ENCODE measurements around the gene CLDN12.

The CLDN12 gene

GRCh38 chr7:90403174-90404113 lies at the start of gene CLDN12:
TSS of gene CLDN12 (plus strand) at chr7:90403461. CDS start at chr7:90412677, 9,216 bp downstream.
- peak within 1 kb of the TSS; percentile 79 to 88 for H3K4me3 ChIP-seq (ENCODE audit: low read depth in 1 of 2, low read length in 2 of 2)
- peak within 1 kb of the TSS; percentile 94 for H3K27ac ChIP-seq (ENCODE audit: low read length)
- H3K36me3 ChIP-seq (ENCODE audit: control insufficient read depth in 1 of 2, insufficient read depth in 2 of 2, low read length in 2 of 2) = peaks cover 4 to 18% of the 10 kb centered on the region in 2 donors
- peaks cover 0 to 3% of the 10 kb centered on the region in 2 donors for H3K9me3 ChIP-seq (ENCODE audit: control insufficient read depth in 1 of 2, low read length in 2 of 2)
- no peaks in the 10 kb centered on the region for H3K27me3 ChIP-seq (ENCODE audit: low read depth, low read length)
- H3K4me1 ChIP-seq (ENCODE audit: control insufficient read depth in 1 of 2, insufficient read depth in 2 of 2, low read length in 2 of 2) = peaks cover 4 to 7% of the 10 kb centered on the region in 2 donors

- Histone ChIP-seq H3K4me1 (ENCODE audit: control insufficient read depth in 1 of 2, insufficient read depth in 2 of 2, low read length in 2 of 2) (no peaks in the 10 kb centered on the region), H3K4me3 (ENCODE audit: low read depth in 1 of 2, low read length in 2 of 2) (no peak overlapping the region), H3K9me3 (ENCODE audit: control insufficient read depth in 1 of 2, low read length in 2 of 2) (no peaks in the 10 kb centered on the region), H3K36me3 (ENCODE audit: control insufficient read depth in 1 of 2, insufficient read depth in 2 of 2, low read length in 2 of 2) (peaks cover 37 to 61% of the 10 kb centered on the region in 2 donors), H3K27ac (ENCODE audit: low read length) (no peak overlapping the region), H3K27me3 (ENCODE audit: low read depth, low read length) (no peaks in the 10 kb centered on the region)
Observed at GRCh38 chr7:90383422-90383821, 19.8 kb upstream of the CLDN12 start.

- no peak overlapping the region for H3K27ac ChIP-seq (ENCODE audit: low read length)
- no peak overlapping the region for H3K4me3 ChIP-seq (ENCODE audit: low read depth in 1 of 2, low read length in 2 of 2)
- no peaks in the 10 kb centered on the region for H3K27me3 ChIP-seq (ENCODE audit: low read depth, low read length)
- no peaks in the 10 kb centered on the region for H3K9me3 ChIP-seq (ENCODE audit: control insufficient read depth in 1 of 2, low read length in 2 of 2)
- H3K4me1 ChIP-seq (ENCODE audit: control insufficient read depth in 1 of 2, insufficient read depth in 2 of 2, low read length in 2 of 2) = no peaks in the 10 kb centered on the region
- H3K36me3 ChIP-seq (ENCODE audit: control insufficient read depth in 1 of 2, insufficient read depth in 2 of 2, low read length in 2 of 2) = peaks cover 36 to 56% of the 10 kb centered on the region in 2 donors
Observed at GRCh38 chr7:90383861-90384260, 19.4 kb upstream of the CLDN12 start.

DNA sequence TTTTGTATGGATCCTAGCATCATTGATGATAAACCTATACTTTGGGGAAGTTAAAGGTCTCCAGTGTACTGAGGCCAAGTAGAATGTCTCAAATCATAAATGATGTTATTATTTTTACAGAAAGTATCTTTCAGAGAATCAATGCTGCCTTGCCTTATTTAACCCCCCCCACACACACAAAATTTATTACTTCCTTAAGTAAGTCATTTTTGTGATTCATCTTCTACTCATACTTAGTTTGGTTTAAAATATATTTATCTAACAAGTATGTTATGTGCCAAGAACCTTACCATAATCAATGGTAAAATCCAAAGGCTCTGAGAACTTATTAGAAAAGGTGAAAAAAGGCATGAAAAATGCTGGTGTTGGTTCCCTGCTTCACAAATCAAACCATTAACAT lies 18.8 kb upstream of the CLDN12 start:
- Histone ChIP-seq H3K4me1 (ENCODE audit: control insufficient read depth in 1 of 2, insufficient read depth in 2 of 2, low read length in 2 of 2) (no peaks in the 10 kb centered on the region), H3K36me3 (ENCODE audit: control insufficient read depth in 1 of 2, insufficient read depth in 2 of 2, low read length in 2 of 2) (peaks cover 31 to 51% of the 10 kb centered on the region in 2 donors), H3K27me3 (ENCODE audit: low read depth, low read length) (no peaks in the 10 kb centered on the region), H3K27ac (ENCODE audit: low read length) (no peak overlapping the region), H3K9me3 (ENCODE audit: control insufficient read depth in 1 of 2, low read length in 2 of 2) (no peaks in the 10 kb centered on the region), H3K4me3 (ENCODE audit: low read depth in 1 of 2, low read length in 2 of 2) (no peak overlapping the region)

GRCh38 chr7:90387470-90388240 lies 15.6 kb upstream of the CLDN12 start:
- no peaks in the 10 kb centered on the region for H3K9me3 ChIP-seq (ENCODE audit: control insufficient read depth in 1 of 2, low read length in 2 of 2)
- H3K4me3 ChIP-seq (ENCODE audit: low read depth in 1 of 2, low read length in 2 of 2) = no peak overlapping the region
- peaks cover 16 to 21% of the 10 kb centered on the region in 2 donors for H3K36me3 ChIP-seq (ENCODE audit: control insufficient read depth in 1 of 2, insufficient read depth in 2 of 2, low read length in 2 of 2)
- no peaks in the 10 kb centered on the region for H3K4me1 ChIP-seq (ENCODE audit: control insufficient read depth in 1 of 2, insufficient read depth in 2 of 2, low read length in 2 of 2)
- no peaks in the 10 kb centered on the region for H3K27me3 ChIP-seq (ENCODE audit: low read depth, low read length)
- H3K27ac ChIP-seq (ENCODE audit: low read length) = no peak overlapping the region

GRCh38 chr7:90390926-90391325 lies 12.3 kb upstream of the CLDN12 start:
- no peak overlapping the region for H3K27ac ChIP-seq (ENCODE audit: low read length)

GRCh38 chr7:90391488-90391887 lies 11.8 kb upstream of the CLDN12 start:
- no peaks in the 10 kb centered on the region for H3K36me3 ChIP-seq (ENCODE audit: control insufficient read depth in 1 of 2, insufficient read depth in 2 of 2, low read length in 2 of 2)
- no peaks in the 10 kb centered on the region for H3K4me1 ChIP-seq (ENCODE audit: control insufficient read depth in 1 of 2, insufficient read depth in 2 of 2, low read length in 2 of 2)
- H3K27me3 ChIP-seq (ENCODE audit: low read depth, low read length) = no peaks in the 10 kb centered on the region
- H3K4me3 ChIP-seq (ENCODE audit: low read depth in 1 of 2, low read length in 2 of 2) = no peak overlapping the region
- H3K27ac ChIP-seq (ENCODE audit: low read length) = no peak overlapping the region
- no peaks in the 10 kb centered on the region for H3K9me3 ChIP-seq (ENCODE audit: control insufficient read depth in 1 of 2, low read length in 2 of 2)

More at GRCh38 chr7:90390926-90391325, 12.3 kb upstream of the CLDN12 start:
- Histone ChIP-seq H3K27me3 (ENCODE audit: low read depth, low read length) (no peaks in the 10 kb centered on the region), H3K36me3 (ENCODE audit: control insufficient read depth in 1 of 2, insufficient read depth in 2 of 2, low read length in 2 of 2) (no peaks in the 10 kb centered on the region), H3K4me1 (ENCODE audit: control insufficient read depth in 1 of 2, insufficient read depth in 2 of 2, low read length in 2 of 2) (no peaks in the 10 kb centered on the region), H3K9me3 (ENCODE audit: control insufficient read depth in 1 of 2, low read length in 2 of 2) (no peaks in the 10 kb centered on the region), H3K4me3 (ENCODE audit: low read depth in 1 of 2, low read length in 2 of 2) (no peak overlapping the region)

- peaks cover 0 to 4% of the 10 kb centered on the region in 2 donors for H3K9me3 ChIP-seq (ENCODE audit: control insufficient read depth in 1 of 2, low read length in 2 of 2)
- no peaks in the 10 kb centered on the region for H3K27me3 ChIP-seq (ENCODE audit: low read depth, low read length)
- no peaks in the 10 kb centered on the region for H3K36me3 ChIP-seq (ENCODE audit: control insufficient read depth in 1 of 2, insufficient read depth in 2 of 2, low read length in 2 of 2)
- no peaks in the 10 kb centered on the region for H3K4me1 ChIP-seq (ENCODE audit: control insufficient read depth in 1 of 2, insufficient read depth in 2 of 2, low read length in 2 of 2)
- no peak overlapping the region for H3K27ac ChIP-seq (ENCODE audit: low read length)
- H3K4me3 ChIP-seq (ENCODE audit: low read depth in 1 of 2, low read length in 2 of 2) = no peak overlapping the region
Observed at GRCh38 chr7:90396420-90396819, 6.8 kb upstream of the CLDN12 start.

GRCh38 chr7:90401989-90402388 lies 1.3 kb upstream of the CLDN12 start:
- H3K4me1 ChIP-seq (ENCODE audit: control insufficient read depth in 1 of 2, insufficient read depth in 2 of 2, low read length in 2 of 2) = peaks cover 4 to 7% of the 10 kb centered on the region in 2 donors
- peaks cover 0 to 4% of the 10 kb centered on the region in 2 donors for H3K9me3 ChIP-seq (ENCODE audit: control insufficient read depth in 1 of 2, low read length in 2 of 2)
- H3K27ac ChIP-seq (ENCODE audit: low read length) = no peak overlapping the region
- no peaks in the 10 kb centered on the region for H3K27me3 ChIP-seq (ENCODE audit: low read depth, low read length)
- peaks cover 0 to 11% of the 10 kb centered on the region in 2 donors for H3K36me3 ChIP-seq (ENCODE audit: control insufficient read depth in 1 of 2, insufficient read depth in 2 of 2, low read length in 2 of 2)
- H3K4me3 ChIP-seq (ENCODE audit: low read depth in 1 of 2, low read length in 2 of 2) = no peak overlapping the region

- peaks cover 4 to 7% of the 10 kb centered on the region in 2 donors for H3K4me1 ChIP-seq (ENCODE audit: control insufficient read depth in 1 of 2, insufficient read depth in 2 of 2, low read length in 2 of 2)
- H3K27me3 ChIP-seq (ENCODE audit: low read depth, low read length) = no peaks in the 10 kb centered on the region
- peak overlapping the region; percentile 79 to 88 for H3K4me3 ChIP-seq (ENCODE audit: low read depth in 1 of 2, low read length in 2 of 2)
- peak overlapping the region; percentile 94 for H3K27ac ChIP-seq (ENCODE audit: low read length)
- peaks cover 0 to 4% of the 10 kb centered on the region in 2 donors for H3K9me3 ChIP-seq (ENCODE audit: control insufficient read depth in 1 of 2, low read length in 2 of 2)
- H3K36me3 ChIP-seq (ENCODE audit: control insufficient read depth in 1 of 2, insufficient read depth in 2 of 2, low read length in 2 of 2) = peaks cover 4 to 18% of the 10 kb centered on the region in 2 donors
Observed at GRCh38 chr7:90402785-90403173, 482 bp upstream of the CLDN12 start.

DNA sequence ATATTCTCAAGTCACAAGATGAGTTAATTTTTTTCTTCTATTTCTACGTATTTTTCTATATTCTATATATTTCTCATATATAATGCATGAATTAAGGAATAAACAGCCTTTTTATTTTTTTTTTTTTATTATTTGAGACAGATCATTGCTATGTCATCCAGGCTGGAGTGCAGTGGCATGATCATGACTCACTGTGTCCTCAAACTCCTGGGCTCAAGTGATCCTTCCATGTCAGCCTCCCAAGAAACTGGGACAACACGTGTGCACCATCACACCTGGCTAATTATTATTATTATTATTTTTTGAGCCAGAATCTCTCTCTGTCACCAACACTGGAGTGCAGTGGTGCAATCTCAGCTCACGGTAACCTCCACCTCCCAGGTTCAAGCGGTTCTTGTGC lies 1.5 kb downstream of the CLDN12 start:
- no peaks in the 10 kb centered on the region for H3K27me3 ChIP-seq (ENCODE audit: low read depth, low read length)
- no peak overlapping the region for H3K27ac ChIP-seq (ENCODE audit: low read length)
- no peaks in the 10 kb centered on the region for H3K9me3 ChIP-seq (ENCODE audit: control insufficient read depth in 1 of 2, low read length in 2 of 2)
- H3K4me3 ChIP-seq (ENCODE audit: low read depth in 1 of 2, low read length in 2 of 2) = peak overlapping the region in 1 of 2 donors; percentile 88
- peaks cover 4 to 19% of the 10 kb centered on the region in 2 donors for H3K36me3 ChIP-seq (ENCODE audit: control insufficient read depth in 1 of 2, insufficient read depth in 2 of 2, low read length in 2 of 2)
- peaks cover 4 to 7% of the 10 kb centered on the region in 2 donors for H3K4me1 ChIP-seq (ENCODE audit: control insufficient read depth in 1 of 2, insufficient read depth in 2 of 2, low read length in 2 of 2)
